GM12865 (cell line): ENCODE results near the gene HNRNPF.
"Not testable (repeated sequence)": the region's sequence is repeated elsewhere in the genome, so short reads cannot be mapped to it uniquely, and the experiment has no call there.

Experiments used
- DNase-seq: peaks from one replicate; pipeline ENCODE4 v3.0.0; 2010; ENCODE audit warnings: low read depth
- H3K4me3 ChIP-seq: 2 replicates; pipeline ENCODE4 v1.5.1; 2011; ENCODE audit warnings: mild to moderate bottlenecking, low read depth, low read length, control low read depth
- CTCF ChIP-seq: IDR thresholded peaks from 2 replicates; pipeline ENCODE4 v1.5.1; 2011; ENCODE audit warnings: low read length, control low read depth, low read depth, inconsistent platforms; ENCODE audit not compliant: insufficient read depth; ENCODE audit errors: missing control alignments

Gene HNRNPF

GRCh38 chr10:43427166-43427825, 18.3 kb upstream of the HNRNPF start:
- no peak for TF ChIP-seq CTCF
- H3K4me3 ChIP-seq = peak overlapping the region; percentile 13; the same call in 1 of the 2 replicates
- peak; percentile 52 for DNase-seq

DNA sequence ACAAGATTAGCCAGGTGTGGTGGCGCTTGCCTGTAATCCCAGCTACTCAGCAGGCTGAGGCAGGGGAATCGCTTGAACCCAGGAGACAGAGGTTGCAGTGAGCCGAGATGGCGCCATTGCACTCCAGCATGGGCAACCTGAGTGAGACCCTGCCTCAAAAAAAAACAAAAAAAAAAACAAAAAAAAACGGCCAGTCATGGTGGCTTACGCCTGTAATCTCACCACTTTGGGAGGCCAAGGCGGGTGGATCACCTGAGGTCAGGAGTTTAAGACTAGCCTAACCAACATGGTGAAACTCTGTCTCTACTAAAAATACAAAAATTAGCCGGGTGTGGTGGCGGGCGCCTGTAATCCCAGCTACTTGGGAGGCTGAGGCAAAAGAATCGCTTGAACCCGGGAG, 17.5 kb upstream of the HNRNPF start:
- not testable (repeated sequence) for H3K4me3 ChIP-seq, DNase-seq

DNA sequence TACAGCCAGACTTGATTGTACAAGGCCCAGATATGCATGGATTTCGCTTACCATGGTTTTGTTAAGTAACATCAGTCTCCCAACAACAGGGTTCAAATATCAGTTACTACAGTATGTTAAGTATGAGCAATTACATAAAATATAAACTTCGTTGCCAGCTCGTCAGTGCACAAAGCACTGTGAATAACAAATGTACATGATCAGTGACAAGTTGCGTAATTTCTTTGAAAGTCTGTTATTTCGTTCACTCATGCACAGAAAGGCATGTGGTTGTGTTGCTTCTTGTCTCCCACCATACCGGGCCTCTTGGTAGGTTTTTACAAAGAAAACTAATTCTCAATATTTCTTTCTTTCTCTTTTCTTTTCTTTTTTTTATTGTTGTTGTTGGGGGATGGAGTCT, 15.4 kb upstream of the HNRNPF start:
- TF ChIP-seq CTCF = no peak
- no peak for DNase-seq
- H3K4me3 ChIP-seq = no peak overlapping the region

DNA sequence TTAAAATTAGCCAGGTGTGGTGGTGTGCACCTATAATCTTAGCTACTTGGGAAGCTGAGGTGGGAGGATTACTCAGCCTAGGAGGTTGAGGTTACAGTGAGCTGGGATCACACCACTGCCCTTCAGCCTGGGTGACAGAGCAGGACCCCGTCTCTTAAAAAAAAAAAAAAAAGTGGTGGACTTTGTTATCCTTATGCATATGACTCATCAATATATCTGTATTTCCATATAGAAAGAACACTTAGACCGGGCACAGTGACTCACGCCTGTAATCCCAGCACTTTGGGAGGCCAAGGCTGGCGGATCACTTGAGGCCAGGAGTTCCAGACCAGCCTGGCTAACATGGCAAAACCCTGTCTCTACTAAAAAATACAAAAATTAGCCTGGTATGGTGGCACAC, 13.0 kb upstream of the HNRNPF start:
- H3K4me3 ChIP-seq, DNase-seq: not testable (repeated sequence)

GRCh38 chr10:43421519-43421918, 12.5 kb upstream of the HNRNPF start:
- no peak for TF ChIP-seq CTCF
- no peak for DNase-seq
- H3K4me3 ChIP-seq = peak overlapping the region; percentile 76

GRCh38 chr10:43421201-43421507, 12.2 kb upstream of the HNRNPF start:
- no peak for TF ChIP-seq CTCF
- no peak for DNase-seq
- H3K4me3 ChIP-seq = peak overlapping the region; percentile 76

DNA sequence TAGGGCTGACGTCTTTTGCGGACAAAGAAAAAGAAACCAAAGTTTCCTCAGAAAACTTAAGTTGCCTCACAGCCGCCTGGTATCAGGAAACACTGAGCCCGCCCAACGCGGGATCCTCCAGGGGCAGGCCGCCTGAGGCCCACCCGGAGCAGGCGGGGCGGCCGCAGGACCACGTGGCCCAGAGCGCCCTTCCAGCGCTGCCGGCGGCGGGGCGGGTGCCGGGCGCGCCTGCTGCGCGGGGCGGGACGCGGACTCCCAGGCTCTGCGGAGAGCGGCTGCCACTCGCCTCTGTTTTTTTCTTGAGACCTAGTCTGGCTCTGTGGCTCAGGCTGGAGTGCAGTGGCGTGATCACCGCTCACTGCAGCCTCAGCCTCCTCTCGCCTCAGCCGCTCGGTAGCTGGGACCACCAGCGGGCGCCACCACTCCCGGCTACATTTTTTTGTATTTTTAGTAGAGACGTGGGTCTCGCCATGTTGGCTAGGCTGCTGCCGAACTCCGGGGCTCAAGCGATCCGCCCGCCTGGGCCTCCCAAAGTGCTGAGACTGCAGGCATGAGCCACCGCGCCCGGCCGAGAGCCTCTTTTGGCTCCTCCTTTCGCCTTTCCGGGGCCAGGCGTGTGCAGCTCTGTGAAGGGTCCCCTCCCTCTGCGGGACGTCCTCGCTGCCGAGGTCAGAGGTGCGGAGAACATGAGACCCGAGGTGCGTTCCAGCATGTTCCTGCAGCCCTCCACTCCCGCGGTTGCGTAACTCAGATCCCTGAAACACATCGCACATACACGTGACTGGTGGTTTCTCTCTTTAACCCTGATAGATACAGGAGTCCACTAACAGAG, 11.6 kb upstream of the HNRNPF start:
- TF ChIP-seq CTCF = no peak
- DNase-seq = peak; percentile 93
- peak overlapping the region; percentile 76 for H3K4me3 ChIP-seq

- TF ChIP-seq CTCF = no peak
- no peak for DNase-seq
- peak overlapping the region; percentile 76 for H3K4me3 ChIP-seq
Measured at GRCh38 chr10:43419997-43420368, 11.0 kb upstream of the HNRNPF start.
